WERI-Rb-1 (cell line): ENCODE measurements around the gene STOML1.

Source experiments
- DNase-seq: peaks from one replicate; pipeline ENCODE4 v3.0.0-alpha.2; 2020
- H3K27ac ChIP-seq: fragments of 250-450 bp; sonication (Bioruptor Pico); 2 replicates; pipeline ENCODE4 v1.5.1; 2020; ENCODE audit warnings: mild to moderate bottlenecking, moderate library complexity
- H3K27me3 ChIP-seq: fragments of 250-450 bp; sonication (Bioruptor Pico); 2 replicates; pipeline ENCODE4 v1.5.1; 2021; ENCODE audit warnings: mild to moderate bottlenecking, low read depth, moderate library complexity; ENCODE audit not compliant: insufficient read depth, severe bottlenecking
- H3K36me3 ChIP-seq: fragments of 250-450 bp; sonication (Bioruptor Pico); 2 replicates; pipeline ENCODE4 v1.5.1; 2020; ENCODE audit warnings: mild to moderate bottlenecking, moderate library complexity
- H3K4me3 ChIP-seq: 2 replicates; pipeline ENCODE4 v1.5.1; 2011; ENCODE audit warnings: low read depth, mild to moderate bottlenecking, control low read depth, low read length
- H3K9me3 ChIP-seq: fragments of 250-450 bp; sonication (Bioruptor Pico); 2 replicates; pipeline ENCODE4 v1.5.1; 2021; ENCODE audit warnings: mild to moderate bottlenecking, moderate library complexity; ENCODE audit not compliant: severe bottlenecking
- TF ChIP-seq, protein P1 (sequence below): IDR thresholded peaks from 2 replicates; pipeline ENCODE4 v1.5.1; 2011; ENCODE audit warnings: low read depth, mild to moderate bottlenecking, control low read depth, inconsistent platforms, low read length

The STOML1 gene

DNA sequence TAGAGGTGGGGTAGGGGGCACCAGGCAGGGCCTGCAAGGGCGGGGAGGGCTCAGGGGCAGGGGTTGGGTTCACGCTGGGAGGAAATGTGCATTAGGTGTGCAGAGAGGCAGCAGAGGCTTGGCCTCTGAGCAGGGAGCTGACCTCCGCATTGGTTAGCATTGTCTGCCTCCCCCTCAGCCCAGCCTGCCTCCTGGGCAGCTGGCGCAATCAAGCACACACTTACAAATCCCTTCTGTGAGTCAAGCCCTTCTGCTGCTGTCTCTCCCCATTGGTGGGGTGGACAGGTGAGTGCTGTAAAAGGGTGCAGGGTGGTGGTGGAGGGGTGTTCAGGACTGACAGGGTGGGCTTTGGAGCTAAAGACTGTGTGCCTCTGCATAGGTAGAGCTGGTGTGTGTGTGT is 56.5 kb downstream of the STOML1 start:
- DNase-seq, result peak; percentile 86
- peaks cover 45% of the 10 kb centered on the region for H3K36me3 ChIP-seq
- TF ChIP-seq, protein P1, sequence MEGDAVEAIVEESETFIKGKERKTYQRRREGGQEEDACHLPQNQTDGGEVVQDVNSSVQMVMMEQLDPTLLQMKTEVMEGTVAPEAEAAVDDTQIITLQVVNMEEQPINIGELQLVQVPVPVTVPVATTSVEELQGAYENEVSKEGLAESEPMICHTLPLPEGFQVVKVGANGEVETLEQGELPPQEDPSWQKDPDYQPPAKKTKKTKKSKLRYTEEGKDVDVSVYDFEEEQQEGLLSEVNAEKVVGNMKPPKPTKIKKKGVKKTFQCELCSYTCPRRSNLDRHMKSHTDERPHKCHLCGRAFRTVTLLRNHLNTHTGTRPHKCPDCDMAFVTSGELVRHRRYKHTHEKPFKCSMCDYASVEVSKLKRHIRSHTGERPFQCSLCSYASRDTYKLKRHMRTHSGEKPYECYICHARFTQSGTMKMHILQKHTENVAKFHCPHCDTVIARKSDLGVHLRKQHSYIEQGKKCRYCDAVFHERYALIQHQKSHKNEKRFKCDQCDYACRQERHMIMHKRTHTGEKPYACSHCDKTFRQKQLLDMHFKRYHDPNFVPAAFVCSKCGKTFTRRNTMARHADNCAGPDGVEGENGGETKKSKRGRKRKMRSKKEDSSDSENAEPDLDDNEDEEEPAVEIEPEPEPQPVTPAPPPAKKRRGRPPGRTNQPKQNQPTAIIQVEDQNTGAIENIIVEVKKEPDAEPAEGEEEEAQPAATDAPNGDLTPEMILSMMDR, result no peak
- H3K27ac ChIP-seq, result peak overlapping the region; percentile 90
- H3K9me3 ChIP-seq, result no peaks in the 10 kb centered on the region
- no peaks in the 10 kb centered on the region for H3K27me3 ChIP-seq
- peak overlapping the region; percentile 27 for H3K4me3 ChIP-seq

DNA sequence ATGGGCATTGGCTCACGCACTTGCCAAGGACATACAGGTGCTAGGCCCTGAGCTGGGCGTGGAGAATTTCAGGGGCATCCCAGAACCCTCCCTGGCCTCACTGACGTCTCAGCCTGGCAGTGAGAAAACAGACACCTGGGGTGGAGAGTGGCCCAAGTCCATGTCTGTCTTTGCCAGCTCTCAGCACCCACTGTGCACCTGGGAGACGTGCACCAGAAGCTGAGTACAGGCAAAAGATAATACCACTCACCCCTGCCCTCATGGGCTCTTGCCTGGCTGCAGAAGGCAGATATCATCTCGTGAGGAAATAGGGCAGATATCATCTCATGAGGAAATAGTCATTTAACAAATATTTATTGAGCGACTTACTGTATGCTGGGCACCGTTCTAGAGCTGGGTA is 57.8 kb downstream of the STOML1 start:
- no peak for DNase-seq
- H3K9me3 ChIP-seq, result no peaks in the 10 kb centered on the region
- H3K27ac ChIP-seq, result peak overlapping the region; percentile 90
- H3K4me3 ChIP-seq, result no peak overlapping the region
- H3K27me3 ChIP-seq, result no peaks in the 10 kb centered on the region
- TF ChIP-seq, protein P1, result no peak
- H3K36me3 ChIP-seq, result peaks cover 53% of the 10 kb centered on the region

DNA sequence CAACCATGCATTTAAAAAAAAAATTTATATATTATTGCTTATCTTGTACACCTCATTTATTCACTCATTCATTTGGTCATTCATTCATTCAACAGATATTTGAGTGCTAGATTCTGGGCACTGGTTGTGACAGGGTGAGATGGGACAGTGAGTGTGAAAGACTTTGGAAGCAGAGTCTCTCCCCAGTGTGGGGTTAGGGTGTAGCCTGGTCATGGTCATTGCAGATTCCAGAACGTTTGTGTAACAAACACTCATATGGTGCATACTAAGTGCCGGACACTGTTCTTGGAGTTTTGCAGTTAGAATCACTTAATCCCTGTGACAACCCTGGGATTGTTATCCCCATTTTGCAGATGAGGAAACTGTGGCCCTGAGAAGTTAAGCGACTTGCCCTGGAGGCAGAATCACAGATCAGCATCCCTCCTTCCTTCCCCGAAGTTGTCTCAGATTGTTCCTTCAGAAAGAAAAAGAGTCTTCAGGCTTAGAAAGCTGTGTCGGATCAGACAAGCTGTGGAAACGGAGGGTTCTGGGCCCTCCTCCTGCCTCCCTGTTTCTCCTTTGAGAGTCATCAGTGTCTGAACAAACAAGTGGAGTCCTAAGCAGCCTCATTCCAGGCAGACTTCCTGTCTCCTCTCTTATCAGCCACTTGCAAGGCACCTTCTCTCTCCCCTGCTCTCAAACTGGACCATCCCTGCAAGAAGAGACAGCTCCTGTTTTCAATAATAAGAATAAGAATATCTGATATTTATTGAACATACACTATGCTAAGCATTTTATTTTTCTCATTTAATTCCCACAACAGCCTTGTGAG is 59.5 kb downstream of the STOML1 start:
- H3K27me3 ChIP-seq, result no peaks in the 10 kb centered on the region
- no peaks in the 10 kb centered on the region for H3K9me3 ChIP-seq
- no peak overlapping the region for H3K4me3 ChIP-seq
- DNase-seq, result no peak
- H3K27ac ChIP-seq, result peak overlapping the region; percentile 90
- peaks cover 48% of the 10 kb centered on the region for H3K36me3 ChIP-seq
- TF ChIP-seq, protein P1, result no peak

DNA sequence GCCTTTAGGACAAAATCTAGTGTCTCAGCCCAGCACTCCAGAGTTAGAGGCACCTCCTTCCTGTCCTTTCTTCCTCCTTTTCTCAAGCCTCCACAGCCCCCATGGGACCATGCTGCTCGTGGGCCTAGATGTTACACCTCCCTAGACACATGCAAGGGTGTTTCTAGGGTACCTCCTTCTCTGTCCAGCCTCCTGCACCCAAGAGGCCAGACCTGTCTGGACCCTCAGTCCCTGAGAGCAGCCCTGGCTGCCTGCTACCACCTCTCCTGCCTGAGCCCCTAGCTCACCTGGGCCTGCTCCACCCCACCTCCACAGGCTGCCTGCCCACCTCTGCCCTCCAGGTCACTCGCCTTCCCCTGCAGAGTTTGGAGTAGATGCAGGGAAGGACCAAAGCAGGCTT is 60.7 kb downstream of the STOML1 start:
- no peak overlapping the region for H3K4me3 ChIP-seq
- peaks cover 48% of the 10 kb centered on the region for H3K36me3 ChIP-seq
- TF ChIP-seq, protein P1, result no peak
- no peak overlapping the region for H3K27ac ChIP-seq
- H3K27me3 ChIP-seq, result no peaks in the 10 kb centered on the region
- no peaks in the 10 kb centered on the region for H3K9me3 ChIP-seq
- no peak for DNase-seq

DNA sequence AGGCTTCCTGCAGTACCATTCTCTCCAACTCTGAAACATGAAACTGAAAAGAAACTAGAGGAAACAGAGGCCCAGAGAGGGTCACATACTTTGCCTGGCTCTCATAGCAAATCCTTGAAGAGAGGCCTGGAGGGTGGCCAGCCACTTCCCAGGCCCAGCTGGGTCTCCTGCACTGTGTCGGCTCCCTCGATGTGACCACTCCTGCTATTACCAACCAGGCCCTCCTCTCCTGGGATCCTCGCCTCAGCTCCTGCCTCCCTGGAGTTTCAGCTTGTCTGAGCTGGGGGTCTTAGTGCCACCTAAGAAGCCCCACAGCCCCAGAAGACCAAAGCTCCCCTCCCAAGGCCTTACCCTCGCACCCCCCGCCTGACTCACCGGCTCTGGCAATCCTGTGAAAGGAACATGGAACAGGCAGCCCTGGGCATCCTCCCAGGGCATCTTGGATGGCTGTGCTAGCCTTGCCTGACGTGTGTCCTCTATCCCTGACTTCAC is 61.3 kb downstream of the STOML1 start:
- Histone ChIP-seq H3K4me3 (no peak overlapping the region), H3K27ac (no peak overlapping the region; the same call in 1 of the 2 replicates), H3K9me3 (no peaks in the 10 kb centered on the region), H3K27me3 (no peaks in the 10 kb centered on the region), H3K36me3 (peaks cover 48% of the 10 kb centered on the region)
- DNase-seq, result no peak
- TF ChIP-seq, protein P1, result no peak
